Measurements from ENCODE around the gene CBFB. TPM values are rescaled to one million over a fixed set of nuclear protein-coding genes. Genes with fewer than 3 reads are reported as not detected.
A peak's percentile ranks its signal among the peaks of the same experiment; 100 is the strongest.

Gene CBFB
- total RNA-seq, 2 donors from 2014 or later = 27.0 to 46.2 TPM

DNA sequence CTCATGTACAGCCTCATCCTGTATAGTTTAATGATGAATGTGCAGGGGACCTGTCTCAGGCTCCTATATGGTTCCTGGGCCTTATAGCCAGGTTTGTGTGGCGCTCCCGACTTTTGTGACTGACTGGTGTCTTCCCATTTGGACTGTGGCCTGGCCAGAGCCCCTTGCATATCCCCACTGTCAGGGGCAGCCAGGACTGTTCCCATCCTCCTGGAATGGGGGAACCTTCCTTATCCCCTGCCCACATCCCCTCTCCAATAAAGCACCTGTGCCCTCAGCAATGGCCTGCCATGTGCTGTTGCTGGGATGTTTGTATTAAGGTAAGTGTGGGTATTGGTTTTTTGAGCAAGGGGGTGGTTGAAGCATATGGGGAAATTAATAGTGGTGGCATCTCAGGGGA lies 119.3 kb downstream of the CBFB start:
- Histone ChIP-seq H3K4me1 (replicated peaks) (no peaks in the 10 kb centered on the region), H3K9me3 (no peaks in the 10 kb centered on the region), H3K36me3 (peaks cover 0 to 9% of the 10 kb centered on the region in 2 donors), H3K4me3 (no peak overlapping the region), H3K27me3 (replicated peaks; ENCODE audit: insufficient read depth) (no peaks in the 10 kb centered on the region), H3K27ac (no peak overlapping the region)
- 88% methylated on average over 2 of the region's 2 CpGs for WGBS
- intact Hi-C loops (cut with DNase I) = loop anchor here (5.0 kb wide), 1 partner anchor 36 kb away; no protein-coding TSS in a partner anchor
- TF ChIP-seq POLR2AphosphoS5 (IDR thresholded peaks at IDR 0.05) (no peak), POLR2A (IDR thresholded peaks at IDR 0.05) (no peak)
- TF ChIP-seq, protein P1, sequence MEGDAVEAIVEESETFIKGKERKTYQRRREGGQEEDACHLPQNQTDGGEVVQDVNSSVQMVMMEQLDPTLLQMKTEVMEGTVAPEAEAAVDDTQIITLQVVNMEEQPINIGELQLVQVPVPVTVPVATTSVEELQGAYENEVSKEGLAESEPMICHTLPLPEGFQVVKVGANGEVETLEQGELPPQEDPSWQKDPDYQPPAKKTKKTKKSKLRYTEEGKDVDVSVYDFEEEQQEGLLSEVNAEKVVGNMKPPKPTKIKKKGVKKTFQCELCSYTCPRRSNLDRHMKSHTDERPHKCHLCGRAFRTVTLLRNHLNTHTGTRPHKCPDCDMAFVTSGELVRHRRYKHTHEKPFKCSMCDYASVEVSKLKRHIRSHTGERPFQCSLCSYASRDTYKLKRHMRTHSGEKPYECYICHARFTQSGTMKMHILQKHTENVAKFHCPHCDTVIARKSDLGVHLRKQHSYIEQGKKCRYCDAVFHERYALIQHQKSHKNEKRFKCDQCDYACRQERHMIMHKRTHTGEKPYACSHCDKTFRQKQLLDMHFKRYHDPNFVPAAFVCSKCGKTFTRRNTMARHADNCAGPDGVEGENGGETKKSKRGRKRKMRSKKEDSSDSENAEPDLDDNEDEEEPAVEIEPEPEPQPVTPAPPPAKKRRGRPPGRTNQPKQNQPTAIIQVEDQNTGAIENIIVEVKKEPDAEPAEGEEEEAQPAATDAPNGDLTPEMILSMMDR (IDR thresholded peaks at IDR 0.05) = no peak
- no peak for DNase-seq (ENCODE audit: low spot score)

DNA sequence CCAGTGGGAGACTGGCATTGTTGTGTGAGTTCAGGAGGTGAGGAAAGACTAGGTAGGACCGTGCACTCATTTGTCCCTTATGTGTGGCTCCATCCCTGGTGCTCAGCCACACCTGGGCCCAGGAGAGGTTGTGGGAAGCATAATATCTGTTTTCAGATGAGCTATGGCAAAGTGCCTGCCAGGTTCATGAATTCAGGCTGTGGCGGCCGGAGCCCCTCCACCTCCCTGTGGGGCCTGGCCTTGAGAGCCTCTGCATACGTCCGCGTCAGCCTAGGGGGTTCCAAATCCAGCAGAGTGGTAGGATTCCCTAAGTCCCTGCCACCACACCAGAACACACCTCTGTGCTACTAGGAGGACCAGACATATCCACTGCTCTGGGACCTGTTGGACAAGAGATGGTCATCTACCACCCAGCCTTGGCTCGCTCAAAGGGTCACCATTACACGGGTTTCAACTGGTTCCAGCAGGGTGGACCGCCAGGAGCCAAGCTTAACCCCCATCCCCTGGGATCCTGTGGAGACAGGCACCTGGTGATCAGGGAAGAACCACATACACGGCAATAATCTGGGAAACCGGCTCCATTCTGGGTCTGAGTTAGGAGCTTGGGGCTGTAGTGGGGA lies 119.8 kb downstream of the CBFB start:
- Histone ChIP-seq H3K4me3 (no peak overlapping the region), H3K27ac (no peak overlapping the region), H3K36me3 (peaks cover 0 to 9% of the 10 kb centered on the region in 2 donors), H3K27me3 (replicated peaks; ENCODE audit: insufficient read depth) (no peaks in the 10 kb centered on the region), H3K9me3 (no peaks in the 10 kb centered on the region), H3K4me1 (replicated peaks) (no peaks in the 10 kb centered on the region)
- WGBS = 80% methylated on average over 11 of the region's 11 CpGs
- intact Hi-C loops (cut with DNase I) = loop anchor here (5.0 kb wide), 1 partner anchor 36 kb away; no protein-coding TSS in a partner anchor
- TF ChIP-seq, protein P1 (IDR thresholded peaks at IDR 0.05) = no peak
- no peak for TF ChIP-seq POLR2AphosphoS5 (IDR thresholded peaks at IDR 0.05)
- DNase-seq (ENCODE audit: low spot score) = no peak

DNA sequence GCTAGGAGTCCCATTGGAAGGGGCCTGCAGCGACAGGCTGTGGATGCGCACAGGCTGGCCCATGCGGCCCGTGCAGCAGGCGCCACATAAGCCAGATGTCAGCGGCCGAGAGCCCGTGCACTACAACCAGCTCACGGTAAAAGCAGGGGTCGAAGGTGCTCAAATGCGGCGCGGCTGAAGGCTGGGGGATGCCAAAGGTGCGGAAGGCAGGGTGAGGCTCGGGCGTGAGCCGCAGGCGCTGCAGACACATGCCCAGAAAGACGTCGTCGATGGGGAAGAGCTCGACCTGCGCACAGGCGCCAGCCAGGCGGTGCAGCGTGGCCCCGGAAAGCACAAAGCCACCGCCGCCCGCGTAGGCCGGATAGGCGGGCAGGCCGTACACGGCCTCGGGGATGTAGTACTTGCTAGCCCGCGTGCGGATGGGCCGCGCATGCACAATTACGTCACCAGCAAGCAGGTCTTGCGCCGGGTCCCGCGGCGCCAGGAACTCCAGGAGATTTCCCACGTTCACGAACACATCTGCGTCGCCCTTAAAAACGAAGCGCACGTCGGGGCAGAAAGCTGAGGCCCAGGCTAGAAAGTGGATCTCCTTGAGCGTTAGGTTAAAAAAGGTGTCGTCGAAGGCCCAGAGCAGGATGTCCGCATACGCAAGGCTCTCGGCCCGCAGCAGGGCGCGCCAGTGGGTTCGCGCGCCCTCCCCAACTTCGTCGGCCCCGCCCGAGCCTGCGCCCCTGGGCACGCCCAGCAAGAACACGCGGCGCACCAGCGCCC lies 120.5 kb downstream of the CBFB start:
- Histone ChIP-seq H3K36me3 (peaks cover 0 to 3% of the 10 kb centered on the region in 2 donors), H3K27ac (peak overlapping the region in 1 of 2 donors; percentile 83), H3K9me3 (no peaks in the 10 kb centered on the region), H3K4me3 (no peak overlapping the region), H3K4me1 (replicated peaks) (no peaks in the 10 kb centered on the region), H3K27me3 (replicated peaks; ENCODE audit: insufficient read depth) (no peaks in the 10 kb centered on the region)
- intact Hi-C loops (cut with DNase I) = loop anchor here (5.0 kb wide), 2 partner anchors 37 to 197 kb away; no protein-coding TSS in a partner anchor
- WGBS = 69% methylated on average over 77 of the region's 77 CpGs
- no peak for TF ChIP-seq POLR2AphosphoS5 (IDR thresholded peaks at IDR 0.05)
- TF ChIP-seq, protein P1 (IDR thresholded peaks at IDR 0.05) = no peak
- no peak for TF ChIP-seq POLR2A (IDR thresholded peaks at IDR 0.05)
- DNase-seq (ENCODE audit: low spot score) = no peak

DNA sequence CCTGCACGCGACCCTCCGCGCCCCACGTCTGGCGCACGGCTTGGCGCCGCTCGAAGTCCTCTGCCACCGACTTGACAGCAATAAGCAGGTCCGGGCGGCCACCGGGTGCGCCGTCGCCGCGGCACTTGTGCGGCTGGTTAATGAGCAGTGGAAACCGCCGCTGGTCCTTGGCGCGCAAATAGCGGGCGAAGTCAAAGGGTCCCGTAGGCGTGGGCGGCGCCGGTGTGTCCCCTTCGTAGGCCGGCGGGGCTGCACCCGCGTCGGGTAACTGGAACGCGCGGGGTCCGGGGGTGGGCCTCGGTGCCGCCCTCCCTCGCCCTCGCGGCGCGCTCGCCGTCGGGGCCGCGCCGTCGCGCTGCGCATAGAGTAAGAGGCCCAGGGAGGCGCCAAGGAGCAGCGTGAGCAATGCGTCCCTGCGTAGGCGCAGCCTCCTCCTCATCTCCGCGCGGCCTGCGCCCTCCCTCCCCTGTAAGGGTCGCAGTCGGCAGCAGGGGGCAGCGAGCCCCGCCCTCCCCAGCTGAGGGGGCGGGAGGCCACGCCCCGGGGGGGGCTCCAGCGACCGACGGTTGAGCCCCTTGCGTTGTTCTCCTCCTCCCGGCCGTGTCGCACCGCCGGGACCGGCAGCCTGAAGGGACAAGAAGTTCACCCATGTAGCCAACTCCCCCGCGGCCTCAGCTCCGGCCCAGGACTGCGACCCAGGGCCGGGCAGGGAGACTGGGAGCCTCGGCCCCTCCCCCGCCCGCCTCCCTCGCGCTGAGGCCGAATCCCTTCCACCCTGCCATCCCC lies 121.3 kb downstream of the CBFB start:
- TF ChIP-seq, protein P1 (IDR thresholded peaks at IDR 0.05) = no peak
- TF ChIP-seq POLR2A (IDR thresholded peaks at IDR 0.05) (no peak), POLR2AphosphoS5 (IDR thresholded peaks at IDR 0.05) (no peak)
- intact Hi-C loops (cut with DNase I) = loop anchor here (5.0 kb wide), 1 partner anchor 198 kb away; no protein-coding TSS in a partner anchor
- 10% methylated on average over 41 of the region's 94 CpGs for WGBS
- Histone ChIP-seq H3K36me3 (no peaks in the 10 kb centered on the region), H3K4me3 (peak overlapping the region; percentile 64 to 68), H3K27ac (peak overlapping the region; percentile 83 to 91), H3K27me3 (replicated peaks; ENCODE audit: insufficient read depth) (no peaks in the 10 kb centered on the region), H3K9me3 (no peaks in the 10 kb centered on the region), H3K4me1 (replicated peaks) (no peaks in the 10 kb centered on the region)
- DNase-seq (ENCODE audit: low spot score) = no peak

Small RNA genes lying within 50 kb of the gene (small RNA-seq; reads per million reads assigned to genes)
- 0 reads per million in 2 donors for gene RN7SL543P

Other genes with a start within 250 kb of the CBFB start
- 1 to 10 TPM in 1 of 2 donors, not detected in 1; 2.1 TPM for gene TERB1, start 227.6 kb upstream of the CBFB start, total RNA-seq
- gene NAE1, start 198.2 kb upstream of the CBFB start, total RNA-seq = 10 to 100 TPM; 39.6 to 58.2 TPM
- gene CA7, start 184.7 kb upstream of the CBFB start, total RNA-seq = 1 to 10 TPM in 1 of 2 donors, not detected in 1; 1.9 TPM
- gene PDP2, start 148.6 kb upstream of the CBFB start, total RNA-seq = 10 to 100 TPM in 1 of 2 donors, 1 to 10 TPM in 1; 9.2 to 21.9 TPM
- gene CDH16, start 110.3 kb upstream of the CBFB start, total RNA-seq = not detected
- 10 to 100 TPM; 17.0 to 37.0 TPM for gene RRAD, start 103.6 kb upstream of the CBFB start, total RNA-seq
- 100 to 1,000 TPM in 1 of 2 donors, 10 to 100 TPM in 1; 80.2 to 159 TPM for gene CIAO2B, start 94.7 kb upstream of the CBFB start, total RNA-seq
- gene CES2, start 93.6 kb upstream of the CBFB start, total RNA-seq = 10 to 100 TPM; 36.3 to 61.5 TPM
- gene CES3, start 67.9 kb upstream of the CBFB start, total RNA-seq = under 1 TPM; 0.36 to 0.80 TPM
- 10 to 100 TPM in 1 of 2 donors, 1 to 10 TPM in 1; 1.4 to 10.7 TPM for gene CES4A, start 40.6 kb upstream of the CBFB start, total RNA-seq
- gene PHAF1, start 80.8 kb downstream of the CBFB start, total RNA-seq = 10 to 100 TPM; 30.1 to 31.9 TPM
- gene B3GNT9, start 121.8 kb downstream of the CBFB start, total RNA-seq = 10 to 100 TPM; 32.1 to 37.3 TPM
- 10 to 100 TPM; 33.3 to 56.3 TPM for gene TRADD, start 130.8 kb downstream of the CBFB start, total RNA-seq
- 100 to 1,000 TPM in 1 of 2 donors, 10 to 100 TPM in 1; 67.9 to 124 TPM for gene FBXL8, start 130.8 kb downstream of the CBFB start, total RNA-seq
- 100 to 1,000 TPM; 109 to 137 TPM for gene HSF4, start 135.6 kb downstream of the CBFB start, total RNA-seq
- gene NOL3, start 141.4 kb downstream of the CBFB start, total RNA-seq = 100 to 1,000 TPM in 1 of 2 donors, 10 to 100 TPM in 1; 60.8 to 129 TPM
- gene MATCAP1, start 154.8 kb downstream of the CBFB start, total RNA-seq = 10 to 100 TPM; 13.9 to 28.9 TPM
- 1 to 10 TPM; 1.1 to 8.2 TPM for gene EXOC3L1, start 161.0 kb downstream of the CBFB start, total RNA-seq
- gene E2F4, start 163.0 kb downstream of the CBFB start, total RNA-seq = 100 to 1,000 TPM in 1 of 2 donors, 10 to 100 TPM in 1; 91.6 to 105 TPM
- 10 to 100 TPM; 24.8 to 36.7 TPM for gene ELMO3, start 170.0 kb downstream of the CBFB start, total RNA-seq
- gene TMEM208, start 198.0 kb downstream of the CBFB start, total RNA-seq = 10 to 100 TPM; 39.1 to 57.1 TPM
- gene FHOD1, start 218.3 kb downstream of the CBFB start, total RNA-seq = 10 to 100 TPM; 11.2 to 46.1 TPM
- 1 to 10 TPM in 1 of 2 donors, under 1 TPM in 1; 0.27 to 2.6 TPM for gene SLC9A5, start 219.8 kb downstream of the CBFB start, total RNA-seq